CD4-positive, alpha-beta memory T cell (primary cell): ENCODE data around the gene RBM17. TPM values are rescaled to one million over a fixed set of nuclear protein-coding genes. Genes with fewer than 3 reads are reported as not detected.

ENCODE experiments used
- CTCF ChIA-PET: fragments of 350-600 bp; sonication (Branson Sonifier 250); formaldehyde crosslinking; loops from one replicate; lab custom pipeline; 2021; ENCODE audit warnings: inconsistent platforms; ENCODE audit not compliant: partially characterized antibody; lab: Charles Lee
- POLR2A ChIA-PET: fragments of 350-600 bp; sonication (Branson Sonifier 250); formaldehyde crosslinking; loops from one replicate; lab custom pipeline; 2021; ENCODE audit not compliant: partially characterized antibody; lab: Charles Lee
- DNase-seq, 5 donors: peaks; one replicate each; pipeline versions ENCODE4 v3.0.0 to v3.0.0-alpha.2; 2020 to 2022; ENCODE audit warnings: mixed read lengths in 1 of 5
- H3K27ac ChIP-seq: one replicate; pipeline ENCODE4 v1.7.0; 2013; ENCODE audit warnings: low read depth, low read length
- H3K27me3 ChIP-seq: 2 replicates; pipeline ENCODE4 v1.7.0; 2013; ENCODE audit warnings: mild to moderate bottlenecking, low read length, moderate library complexity; ENCODE audit not compliant: insufficient read depth
- H3K36me3 ChIP-seq: 2 replicates; pipeline ENCODE4 v1.7.0; 2013; ENCODE audit warnings: mild to moderate bottlenecking, low read length, moderate library complexity; ENCODE audit not compliant: insufficient read depth
- H3K4me1 ChIP-seq: 2 replicates; pipeline ENCODE4 v1.7.0; 2013; ENCODE audit warnings: mild to moderate bottlenecking, low read length, moderate library complexity; ENCODE audit not compliant: insufficient read depth
- H3K4me3 ChIP-seq, 2 donors: one replicate each; pipeline ENCODE4 v1.7.0; 2013; ENCODE audit warnings: low read length in 2 of 2, mild to moderate bottlenecking in 1 of 2
- H3K9me3 ChIP-seq, 2 donors: one replicate each; pipeline ENCODE4 v1.7.0; 2013; ENCODE audit warnings: low read length in 2 of 2, control low read depth in 1 of 2; ENCODE audit not compliant: control insufficient read depth in 1 of 2
- H3K27ac Mint-ChIP-seq, 7 donors: one replicate each; pipeline ENCODE4 v1.8.0; 2020 to 2021; ENCODE audit warnings: mixed read lengths in 7 of 7, mild to moderate bottlenecking in 6 of 7, inconsistent platforms in 3 of 7, moderate library complexity in 3 of 7
- H3K27me3 Mint-ChIP-seq, 2 donors: one replicate each; pipeline ENCODE4 v1.8.0; 2020 to 2021; ENCODE audit warnings: mixed read lengths in 2 of 2
- H3K36me3 Mint-ChIP-seq, 2 donors: one replicate each; pipeline ENCODE4 v1.8.0; 2020 to 2021; ENCODE audit warnings: mixed read lengths in 2 of 2, inconsistent platforms in 1 of 2, mild to moderate bottlenecking in 1 of 2
- H3K4me1 Mint-ChIP-seq, 4 donors: one replicate each; pipeline ENCODE4 v1.8.0; 2020 to 2021; ENCODE audit warnings: mixed read lengths in 4 of 4, mild to moderate bottlenecking in 1 of 4
- H3K4me3 Mint-ChIP-seq, 8 donors: one replicate each; pipeline ENCODE4 v1.8.0; 2020 to 2021; ENCODE audit warnings: mixed read lengths in 8 of 8, mild to moderate bottlenecking in 7 of 8, moderate library complexity in 6 of 8, inconsistent platforms in 3 of 8
- H3K9me3 Mint-ChIP-seq, 8 donors: one replicate each; pipeline ENCODE4 v1.8.0; 2020 to 2021; ENCODE audit warnings: mixed read lengths in 8 of 8, mild to moderate bottlenecking in 5 of 8, inconsistent platforms in 3 of 8, moderate library complexity in 1 of 8
- intact Hi-C: fragments of 100-400 bp; cut with micrococcal nuclease; formaldehyde crosslinking; loops from one replicate; pipeline ENCODE4 v1.15.1; 2023
- polyA plus RNA-seq, 2 donors: library from polyadenylated mRNA; unstranded; fragments of 300-500 nt; fragmentation: Illumina TruSeq; gene quantifications; one replicate each; pipeline ENCODE4 v1.2.3, GENCODE V29; 2021
- total RNA-seq, 2 experiments: library from RNA; stranded (reverse); gene quantifications; one replicate each; pipeline ENCODE4 v1.2.3, GENCODE V29; 2021

The RBM17 gene
- total and polyA plus RNA-seq, 4 experiments from 2014 or later = 46.3 to 125 (median 110) TPM

GRCh38 chr10:6049031-6049400 lies 39.8 kb upstream of the RBM17 start:
- peaks cover 8 to 25% of the 10 kb centered on the region in 2 donors for H3K36me3 Mint-ChIP-seq
- H3K27me3 Mint-ChIP-seq = no peaks in the 10 kb centered on the region
- peak overlapping the region; percentile 50 to 99 (median 96) for H3K27ac Mint-ChIP-seq
- Histone ChIP-seq H3K4me3 (no peak overlapping the region), H3K27me3 (no peaks in the 10 kb centered on the region), H3K4me1 (peaks cover 92% of the 10 kb centered on the region), H3K27ac (peak overlapping the region; percentile 88), H3K9me3 (no peaks in the 10 kb centered on the region), H3K36me3 (no peaks in the 10 kb centered on the region)
- H3K4me3 Mint-ChIP-seq = peak overlapping the region in 3 of 8 donors; percentile 34 to 97 (median 91)
- POLR2A ChIA-PET = interaction anchor here (3.2 to 10.0 kb wide), 5 partner anchors 12 to 36 kb away, joined by 25 to 169 read pairs (median 56); partner anchors contain the start of gene IL2RA
- CTCF ChIA-PET = interaction anchor here (1.5 to 8.7 kb wide), 6 partner anchors 11 to 38 kb away, joined by 3 to 106 read pairs (median 31); no protein-coding TSS in a partner anchor
- H3K4me1 Mint-ChIP-seq = peaks cover 69 to 97% (median 90%) of the 10 kb centered on the region in 4 donors
- intact Hi-C loops = no loop called here
- H3K9me3 Mint-ChIP-seq = no peaks in the 10 kb centered on the region
- DNase-seq = no peak

- Histone ChIP-seq H3K9me3 (no peaks in the 10 kb centered on the region), H3K27ac (peak overlapping the region; percentile 88), H3K27me3 (no peaks in the 10 kb centered on the region), H3K4me1 (peaks cover 85% of the 10 kb centered on the region), H3K4me3 (peak overlapping the region; percentile 49 to 76), H3K36me3 (no peaks in the 10 kb centered on the region)
- ChIA-PET CTCF (interaction anchor here (0.5 to 8.7 kb wide), 19 partner anchors 10 to 360 kb away, joined by 3 to 106 read pairs (median 5); partner anchors contain the start of gene IL2RA), POLR2A (interaction anchor here (0.7 to 10.0 kb wide), 25 partner anchors 7 to 359 kb away, joined by 3 to 169 read pairs (median 6); partner anchors contain the start of genes ANKRD16, FBH1, GDI2 and IL15RA)
- Mint-ChIP-seq H3K36me3 (peaks cover 8 to 27% of the 10 kb centered on the region in 2 donors), H3K27me3 (no peaks in the 10 kb centered on the region), H3K9me3 (no peaks in the 10 kb centered on the region), H3K4me3 (peak overlapping the region; percentile 91 to 97 (median 94)), H3K27ac (peak overlapping the region; percentile 96 to 99 (median 98)), H3K4me1 (peaks cover 61 to 92% (median 84%) of the 10 kb centered on the region in 4 donors)
- intact Hi-C loops = loop anchor here (1.0 to 2.0 kb wide), 3 partner anchors 13 to 74 kb away; partner anchors contain the start of gene IL15RA
- DNase-seq = peak; percentile 91 to 99 (median 94)
These were observed 37.9 kb upstream of the RBM17 start for GRCh38 chr10:6050801-6051445.

DNA sequence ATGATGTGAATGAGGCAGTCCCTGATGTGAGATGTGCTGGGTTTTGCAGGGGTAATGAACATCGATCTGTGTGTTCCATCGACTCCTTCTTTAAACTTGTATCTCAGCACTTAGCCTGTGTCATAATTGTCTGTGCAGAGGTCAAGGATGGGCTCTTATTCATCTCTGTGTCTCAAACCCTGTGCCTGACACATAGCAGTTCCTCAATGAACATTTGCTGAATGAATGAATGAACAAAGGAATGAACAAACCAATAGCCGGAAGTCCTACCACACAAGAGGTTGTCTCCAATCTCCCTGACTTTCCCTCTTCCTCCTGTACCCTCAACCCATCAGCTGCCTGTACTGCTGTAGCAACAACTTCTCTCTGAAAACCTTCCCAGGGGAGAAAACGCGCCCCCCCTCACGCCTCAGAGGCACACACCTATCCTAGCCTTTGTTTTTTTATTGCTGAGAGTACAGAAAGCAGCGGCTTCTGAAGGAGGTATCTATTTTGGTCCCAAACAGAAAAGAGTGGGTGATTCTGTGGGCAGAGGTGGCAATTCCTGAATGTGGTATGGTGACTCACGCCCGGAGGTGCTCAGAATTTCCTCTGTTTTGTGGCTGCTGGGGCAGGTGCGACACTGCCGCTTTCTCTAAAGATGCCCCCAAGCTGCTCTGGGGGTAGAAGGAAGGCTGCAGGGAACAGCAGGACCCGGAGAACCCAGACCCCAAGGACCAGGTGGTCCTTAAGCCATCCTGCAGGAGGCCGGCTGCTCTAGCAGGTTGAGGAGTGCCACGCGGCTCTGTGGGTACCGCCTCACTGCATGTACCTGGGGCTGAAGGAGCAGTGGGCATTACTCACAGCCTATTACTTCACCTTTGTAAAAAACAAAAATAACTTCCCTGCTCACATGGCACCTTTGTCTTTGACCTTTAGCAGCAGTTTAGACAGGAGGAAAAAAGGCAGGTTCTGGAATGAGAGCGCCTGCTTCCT lies 36.3 kb upstream of the RBM17 start:
- peak; percentile 75 to 91 (median 78) for DNase-seq
- H3K36me3 ChIP-seq = no peaks in the 10 kb centered on the region
- ChIA-PET CTCF (interaction anchor here (0.9 to 8.7 kb wide), 8 partner anchors 14 to 38 kb away, joined by 3 to 106 read pairs (median 14); no protein-coding TSS in a partner anchor), POLR2A (interaction anchor here (1.0 to 10.0 kb wide), 17 partner anchors 9 to 357 kb away, joined by 4 to 169 read pairs (median 8); partner anchors contain the start of genes IL15RA and IL2RA)
- H3K4me1 ChIP-seq = peaks cover 86% of the 10 kb centered on the region
- Mint-ChIP-seq H3K4me3 (peak overlapping the region; percentile 83 to 91 (median 84)), H3K27me3 (no peaks in the 10 kb centered on the region), H3K27ac (peak overlapping the region; percentile 96 to 99 (median 99)), H3K36me3 (peaks cover 12 to 31% of the 10 kb centered on the region in 2 donors), H3K9me3 (no peaks in the 10 kb centered on the region), H3K4me1 (peaks cover 58 to 92% (median 83%) of the 10 kb centered on the region in 4 donors)
- intact Hi-C loops = loop anchor here (1.0 to 2.0 kb wide), 3 partner anchors 10 to 36 kb away; partner anchors contain the start of gene IL2RA
- H3K27me3 ChIP-seq = no peaks in the 10 kb centered on the region
- H3K9me3 ChIP-seq = no peaks in the 10 kb centered on the region
- H3K4me3 ChIP-seq = peak overlapping the region; percentile 15 to 22
- peak overlapping the region; percentile 77 for H3K27ac ChIP-seq

GRCh38 chr10:6053303-6053702 lies 35.5 kb upstream of the RBM17 start:
- ChIA-PET POLR2A (interaction anchor here (1.0 to 10.0 kb wide), 12 partner anchors 8 to 357 kb away, joined by 4 to 169 read pairs (median 15); partner anchors contain the start of genes IL15RA and IL2RA), CTCF (interaction anchor here (0.9 to 8.7 kb wide), 7 partner anchors 14 to 39 kb away, joined by 3 to 106 read pairs (median 4); no protein-coding TSS in a partner anchor)
- Histone ChIP-seq H3K4me3 (peak overlapping the region in 1 of 2 donors; percentile 22), H3K36me3 (no peaks in the 10 kb centered on the region), H3K4me1 (peaks cover 86% of the 10 kb centered on the region), H3K27ac (peak overlapping the region; percentile 77), H3K27me3 (no peaks in the 10 kb centered on the region), H3K9me3 (no peaks in the 10 kb centered on the region)
- Mint-ChIP-seq H3K27me3 (no peaks in the 10 kb centered on the region), H3K4me3 (peak overlapping the region; percentile 83 to 91 (median 84)), H3K4me1 (peaks cover 59 to 93% (median 83%) of the 10 kb centered on the region in 4 donors), H3K36me3 (peaks cover 8 to 29% of the 10 kb centered on the region in 2 donors), H3K27ac (peak overlapping the region; percentile 96 to 99 (median 99)), H3K9me3 (no peaks in the 10 kb centered on the region)
- intact Hi-C loops = loop anchor here (2.0 kb wide), 1 partner anchor 15 kb away; no protein-coding TSS in a partner anchor
- peak in 2 of 5 donors; percentile 10 to 58 for DNase-seq

DNA sequence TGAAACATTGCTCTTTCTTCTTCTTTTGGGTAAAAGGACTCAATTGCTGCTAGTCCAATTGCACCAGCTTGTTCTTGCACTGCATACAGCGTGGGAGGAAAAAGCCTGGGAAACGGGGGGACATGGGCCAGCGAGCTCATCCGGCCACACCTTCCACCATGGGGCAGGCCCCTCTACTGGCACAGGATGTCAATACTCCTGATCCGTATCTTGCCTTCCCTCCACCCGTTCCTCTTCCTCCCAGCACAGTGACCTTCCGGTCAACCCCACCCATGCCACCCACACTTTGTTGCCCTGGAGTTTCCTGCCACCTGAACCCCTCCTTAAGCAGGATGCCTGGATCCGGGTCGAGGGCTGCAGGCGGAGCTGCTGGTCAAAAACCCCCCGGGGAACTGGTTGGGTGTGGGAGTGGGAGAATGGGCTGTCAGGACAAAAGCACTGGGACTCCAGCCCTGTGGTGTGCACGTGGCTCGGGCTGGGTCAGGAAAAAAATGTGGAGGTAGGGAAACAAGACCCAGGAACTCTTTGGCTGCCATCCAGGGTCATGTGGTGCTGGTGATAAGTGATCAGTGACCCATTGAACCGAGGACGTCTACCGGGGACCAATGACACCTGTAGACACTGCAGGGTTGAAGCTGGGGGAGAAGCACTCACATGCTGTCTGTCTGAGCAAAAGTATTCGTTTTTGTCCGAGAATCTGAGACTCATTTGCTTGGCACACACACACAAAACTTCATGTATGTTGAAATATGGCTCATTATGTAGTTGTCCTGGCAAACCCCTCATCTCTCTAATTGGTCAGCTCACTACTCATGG lies 34.8 kb upstream of the RBM17 start:
- Mint-ChIP-seq H3K4me1 (peaks cover 60 to 93% (median 84%) of the 10 kb centered on the region in 4 donors), H3K9me3 (no peaks in the 10 kb centered on the region), H3K4me3 (peak overlapping the region; percentile 24 to 85 (median 77)), H3K27ac (peak overlapping the region; percentile 81 to 99 (median 93)), H3K36me3 (peaks cover 4 to 36% of the 10 kb centered on the region in 2 donors), H3K27me3 (no peaks in the 10 kb centered on the region)
- H3K9me3 ChIP-seq = no peaks in the 10 kb centered on the region
- H3K27ac ChIP-seq = peak overlapping the region; percentile 58
- DNase-seq = no peak
- peak overlapping the region in 1 of 2 donors; percentile 28 for H3K4me3 ChIP-seq
- H3K27me3 ChIP-seq = no peaks in the 10 kb centered on the region
- H3K4me1 ChIP-seq = peaks cover 86% of the 10 kb centered on the region
- intact Hi-C loops = loop anchor here (2.0 kb wide), 1 partner anchor 15 kb away; no protein-coding TSS in a partner anchor
- ChIA-PET CTCF (interaction anchor here (0.9 to 8.7 kb wide), 7 partner anchors 14 to 40 kb away, joined by 3 to 106 read pairs (median 4); no protein-coding TSS in a partner anchor), POLR2A (interaction anchor here (0.6 to 10.0 kb wide), 15 partner anchors 7 to 76 kb away, joined by 3 to 169 read pairs (median 8); partner anchors contain the start of genes IL15RA and IL2RA)
- H3K36me3 ChIP-seq = no peaks in the 10 kb centered on the region
